ENCODE results near the gene DCAF16. TPM values are rescaled to one million over a fixed set of nuclear protein-coding genes. Genes with fewer than 3 reads are reported as not detected.

Gene DCAF16
- total RNA-seq, 3 donors from 2014 or later = 32.1 to 38.6 (median 33.3) TPM

GRCh38 chr4:17757621-17758020, 52.9 kb downstream of the DCAF16 start:
- TF ChIP-seq CTCF (IDR thresholded peaks at IDR 0.05) = no peak
- no peak overlapping the region for H3K4me3 ChIP-seq
- intact Hi-C loops (cut with DNase I, micrococcal nuclease) = no loop called here
- ATAC-seq (no peak), DNase-seq (no peak)
- H3K36me3 ChIP-seq (ENCODE audit: low read depth) = no peaks in the 10 kb centered on the region
- no peaks in the 10 kb centered on the region for H3K9me3 ChIP-seq
- no peaks in the 10 kb centered on the region for H3K4me1 ChIP-seq (ENCODE audit: low read depth)

DNA sequence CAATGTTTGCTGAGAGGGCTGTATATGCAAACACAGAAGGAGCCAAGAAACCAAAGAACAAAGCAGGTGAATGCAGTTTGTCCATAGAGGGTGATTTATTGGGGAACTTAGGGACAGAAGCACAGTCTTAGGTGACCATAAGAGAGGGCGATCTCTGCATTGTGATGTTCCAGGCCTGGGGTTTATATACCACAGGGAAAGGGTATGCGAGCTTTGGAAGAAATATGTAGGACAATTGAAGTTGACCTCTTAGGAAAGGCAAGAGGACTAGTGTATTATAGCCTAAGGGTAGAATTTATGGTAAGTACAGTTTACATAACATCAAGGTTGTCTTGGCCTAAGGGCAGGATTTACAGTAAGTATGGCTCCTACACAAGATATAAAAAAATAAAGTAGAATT, 56.9 kb downstream of the DCAF16 start:
- no peak for TF ChIP-seq CTCF (IDR thresholded peaks at IDR 0.05)
- no peaks in the 10 kb centered on the region for H3K9me3 ChIP-seq
- no peak overlapping the region for H3K4me3 ChIP-seq
- no peaks in the 10 kb centered on the region for H3K36me3 ChIP-seq (ENCODE audit: low read depth)
- H3K4me1 ChIP-seq (ENCODE audit: low read depth) = no peaks in the 10 kb centered on the region
- intact Hi-C loops (cut with DNase I, micrococcal nuclease) = no loop called here
- DNase-seq = no peak
- no peak for ATAC-seq

Other genes starting within 250 kb of the DCAF16 start
- 100 to 1,000 TPM in 1 of 3 donors, 10 to 100 TPM in 2; 55.6 to 112 (median 66.2) TPM for gene LAP3, start 233.6 kb downstream of the DCAF16 start, total RNA-seq
- 10 to 100 TPM; 35.3 to 55.6 (median 37.5) TPM for gene MED28, start 196.1 kb downstream of the DCAF16 start, total RNA-seq
- under 1 TPM; 0.13 to 0.61 (median 0.41) TPM for gene FAM184B, start 29.1 kb downstream of the DCAF16 start, total RNA-seq
- gene NCAPG, start 222 bp upstream of the DCAF16 start, total RNA-seq = 1 to 10 TPM; 3.0 to 9.7 (median 3.4) TPM
- 10 to 100 TPM; 17.6 to 21.9 (median 19.0) TPM for gene LCORL, start 211.0 kb upstream of the DCAF16 start, total RNA-seq

Measured in mucosa of descending colon (tissue), 3 donors.